ENCODE measurements around the gene SLAMF1.
A peak's percentile ranks its signal among the peaks of the same experiment; 100 is the strongest.

The SLAMF1 gene

GRCh38 chr1:160671603-160672517 lies 25.0 kb upstream of the SLAMF1 start:
- TF ChIP-seq EZH2 (optimal IDR thresholded peaks at IDR 0.05; ENCODE audit: low read depth, low read length) (no peak), CTCF (IDR thresholded peaks at IDR 0.05; ENCODE audit: low read length) (no peak), EZH2phosphoT487 (IDR thresholded peaks at IDR 0.05; ENCODE audit: low read length) (no peak)
- Histone ChIP-seq H3K4me1 (ENCODE audit: low read length) (peaks cover 56% of the 10 kb centered on the region), H3K9ac (ENCODE audit: low read length) (peak overlapping the region; percentile 74; the same call in 1 of the 2 replicates)

DNA sequence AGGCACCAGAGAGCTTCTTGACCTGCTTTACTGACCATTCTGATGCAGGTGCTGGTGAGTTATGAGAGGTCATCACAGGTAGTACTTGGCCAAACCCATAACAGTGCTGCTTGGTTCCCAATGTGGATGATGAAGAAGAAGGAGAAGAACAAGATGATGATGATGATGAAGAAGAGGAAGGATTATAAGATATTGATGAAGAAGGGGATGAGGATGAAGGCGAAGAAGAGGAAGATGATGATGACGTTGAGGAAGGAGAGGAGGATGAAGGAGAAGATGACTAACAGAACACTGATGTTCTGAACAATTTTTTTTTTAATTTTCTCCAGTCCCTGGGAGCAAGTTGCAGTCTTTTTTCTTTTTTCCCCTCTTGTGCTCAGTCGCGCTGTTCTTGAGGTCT lies 23.9 kb upstream of the SLAMF1 start:
- Histone ChIP-seq H2AFZ (ENCODE audit: low read length) (no peak overlapping the region), H3K36me3 (replicated peaks; ENCODE audit: insufficient read depth, low read length) (no peaks in the 10 kb centered on the region), H3K4me2 (ENCODE audit: low read depth, low read length) (0 out of 2 replicates have a peak overlapping the region, but pooled peaks have one; percentile 94), H3K9me3 (replicated peaks; ENCODE audit: insufficient read depth, low read length) (no peaks in the 10 kb centered on the region), H3K9me2 (replicated peaks; ENCODE audit: insufficient read depth, low read length) (no peaks in the 10 kb centered on the region), H3K79me2 (ENCODE audit: low read length) (peaks cover 9% of the 10 kb centered on the region), H3K27me3 (replicated peaks; ENCODE audit: insufficient read depth, low read length) (no peaks in the 10 kb centered on the region), H3K4me3 (ENCODE audit: low read length) (no peak overlapping the region), H3K4me1 (ENCODE audit: low read length) (peaks cover 53% of the 10 kb centered on the region), H3F3A (ENCODE audit: insufficient read depth, low read length) (peaks cover 55% of the 10 kb centered on the region), H3K9ac (ENCODE audit: low read length) (no peak overlapping the region), H3K27ac (ENCODE audit: low read length) (peak overlapping the region; percentile 85; the same call in 1 of the 2 replicates), H4K20me1 (ENCODE audit: insufficient read depth, low read length) (no peaks in the 10 kb centered on the region)
- no peak for DNase-seq
- TF ChIP-seq CTCF (IDR thresholded peaks at IDR 0.05; ENCODE audit: low read length) (no peak), EZH2 (optimal IDR thresholded peaks at IDR 0.05; ENCODE audit: low read depth, low read length) (no peak), EZH2phosphoT487 (IDR thresholded peaks at IDR 0.05; ENCODE audit: low read length) (no peak)

More at GRCh38 chr1:160671603-160672517, 25.0 kb upstream of the SLAMF1 start:
- Histone ChIP-seq H3K79me2 (ENCODE audit: low read length) (peaks cover 17% of the 10 kb centered on the region), H3K27me3 (replicated peaks; ENCODE audit: insufficient read depth, low read length) (no peaks in the 10 kb centered on the region), H2AFZ (ENCODE audit: low read length) (no peak overlapping the region; the same call in 1 of the 2 replicates), H3K4me3 (ENCODE audit: low read length) (peak overlapping the region; percentile 72), H3F3A (ENCODE audit: insufficient read depth, low read length) (peaks cover 60% of the 10 kb centered on the region), H3K9me3 (replicated peaks; ENCODE audit: insufficient read depth, low read length) (no peaks in the 10 kb centered on the region), H3K4me2 (ENCODE audit: low read depth, low read length) (peak overlapping the region; percentile 94), H3K27ac (ENCODE audit: low read length) (peak overlapping the region; percentile 85), H3K36me3 (replicated peaks; ENCODE audit: insufficient read depth, low read length) (no peaks in the 10 kb centered on the region), H3K9me2 (replicated peaks; ENCODE audit: insufficient read depth, low read length) (no peaks in the 10 kb centered on the region), H4K20me1 (ENCODE audit: insufficient read depth, low read length) (no peaks in the 10 kb centered on the region)
- peak; percentile 67 for DNase-seq

GRCh38 chr1:160669802-160670201 lies 23.0 kb upstream of the SLAMF1 start:
- no peaks in the 10 kb centered on the region for H3K27me3 ChIP-seq (replicated peaks; ENCODE audit: insufficient read depth, low read length)

More at GRCh38 chr1:160669802-160670201, 23.0 kb upstream of the SLAMF1 start:
- H2AFZ ChIP-seq (ENCODE audit: low read length) = no peak overlapping the region
- peaks cover 9% of the 10 kb centered on the region for H3K79me2 ChIP-seq (ENCODE audit: low read length)
- TF ChIP-seq EZH2 (optimal IDR thresholded peaks at IDR 0.05; ENCODE audit: low read depth, low read length) = no peak
- no peak for TF ChIP-seq EZH2phosphoT487 (IDR thresholded peaks at IDR 0.05; ENCODE audit: low read length)
- peaks cover 58% of the 10 kb centered on the region for H3K4me1 ChIP-seq (ENCODE audit: low read length)
- H3K36me3 ChIP-seq (replicated peaks; ENCODE audit: insufficient read depth, low read length) = no peaks in the 10 kb centered on the region
- no peak overlapping the region for H3K4me2 ChIP-seq (ENCODE audit: low read depth, low read length)
- DNase-seq = no peak
- H3K27ac ChIP-seq (ENCODE audit: low read length) = no peak overlapping the region
- peaks cover 54% of the 10 kb centered on the region for H3F3A ChIP-seq (ENCODE audit: insufficient read depth, low read length)
- no peaks in the 10 kb centered on the region for H3K9me3 ChIP-seq (replicated peaks; ENCODE audit: insufficient read depth, low read length)
- H3K9ac ChIP-seq (ENCODE audit: low read length) = no peak overlapping the region
- no peaks in the 10 kb centered on the region for H3K9me2 ChIP-seq (replicated peaks; ENCODE audit: insufficient read depth, low read length)
- H3K4me3 ChIP-seq (ENCODE audit: low read length) = no peak overlapping the region
- H4K20me1 ChIP-seq (ENCODE audit: insufficient read depth, low read length) = no peaks in the 10 kb centered on the region

All from MM.1S (cell line).